ENCODE results near the gene ITGA1.
"Not testable (repeated sequence)": the region's sequence is repeated elsewhere in the genome, so short reads cannot be mapped to it uniquely, and the experiment has no call there.

The ITGA1 gene

GRCh38 chr5:52831786-52832511 lies 44.2 kb downstream of the ITGA1 start:
- DNase-seq (ENCODE audit: low spot score) = no peak

GRCh38 chr5:52834320-52834719 lies 46.6 kb downstream of the ITGA1 start:
- no peak for DNase-seq (ENCODE audit: low spot score)

GRCh38 chr5:52837068-52837467 lies 49.4 kb downstream of the ITGA1 start:
- no peak for DNase-seq (ENCODE audit: low spot score)

- no peak for DNase-seq (ENCODE audit: low spot score)
Observed at GRCh38 chr5:52837591-52838001, 49.9 kb downstream of the ITGA1 start.

- no peak for DNase-seq (ENCODE audit: low spot score)
Observed at GRCh38 chr5:52838326-52839015, 50.8 kb downstream of the ITGA1 start.

- no peak for DNase-seq (ENCODE audit: low spot score)
Observed at GRCh38 chr5:52839285-52839684, 51.6 kb downstream of the ITGA1 start.

GRCh38 chr5:52840277-52841050 lies 52.7 kb downstream of the ITGA1 start:
- DNase-seq (ENCODE audit: low spot score) = peak; percentile 42

- DNase-seq (ENCODE audit: low spot score) = no peak
Observed at GRCh38 chr5:52841114-52841513, 53.4 kb downstream of the ITGA1 start.

- no peak for DNase-seq (ENCODE audit: low spot score)
Observed at GRCh38 chr5:52842111-52842510, 54.4 kb downstream of the ITGA1 start.

- DNase-seq (ENCODE audit: low spot score) = no peak
Observed at GRCh38 chr5:52844885-52845284, 57.2 kb downstream of the ITGA1 start.

- peak; percentile 33 for DNase-seq (ENCODE audit: low spot score)
Observed at GRCh38 chr5:52846182-52846842, 58.6 kb downstream of the ITGA1 start.

- DNase-seq (ENCODE audit: low spot score) = not testable (repeated sequence)
Observed at GRCh38 chr5:52848688-52849087, 61.0 kb downstream of the ITGA1 start.

- DNase-seq (ENCODE audit: low spot score) = no peak
Observed at GRCh38 chr5:52849544-52849943, 61.8 kb downstream of the ITGA1 start.

GRCh38 chr5:52853650-52854049 lies 65.9 kb downstream of the ITGA1 start:
- peak; percentile 39 for DNase-seq (ENCODE audit: low spot score)

GRCh38 chr5:52854301-52854700 lies 66.6 kb downstream of the ITGA1 start:
- no peak for DNase-seq (ENCODE audit: low spot score)

- no peak for DNase-seq (ENCODE audit: low spot score)
Observed at GRCh38 chr5:52854949-52855348, 67.2 kb downstream of the ITGA1 start.

GRCh38 chr5:52856564-52856963 lies 68.8 kb downstream of the ITGA1 start:
- DNase-seq (ENCODE audit: low spot score) = peak; percentile 9

- peak; percentile 66 for DNase-seq (ENCODE audit: low spot score)
Observed at GRCh38 chr5:52859628-52860027, 71.9 kb downstream of the ITGA1 start.

GRCh38 chr5:52861368-52861767 lies 73.7 kb downstream of the ITGA1 start:
- no peak for DNase-seq (ENCODE audit: low spot score)

- no peak for DNase-seq (ENCODE audit: low spot score)
Observed at GRCh38 chr5:52863715-52864290, 76.1 kb downstream of the ITGA1 start.

- DNase-seq (ENCODE audit: low spot score) = peak; percentile 35
Observed at GRCh38 chr5:52864371-52864770, 76.7 kb downstream of the ITGA1 start.

GRCh38 chr5:52864884-52865283 lies 77.2 kb downstream of the ITGA1 start:
- DNase-seq (ENCODE audit: low spot score) = no peak

Data from GM03348 (cell line).